ENCODE data around the gene MREG. TPM values are rescaled to one million over a fixed set of nuclear protein-coding genes. Genes with fewer than 3 reads are reported as not detected.

Gene MREG
- total and polyA plus RNA-seq, 9 of the 15 experiments (the other 6 are each of a cell fraction or from before 2014, with no cell fraction given): 0.77 to 3.8 (median 2.3) TPM

GRCh38 chr2:216039918-216040317, 26.6 kb upstream of the MREG start (continued):
- no peak for TF ChIP-seq ZNF609 (CRISPR knock-in tag; IDR thresholded peaks at IDR 0.05; ENCODE audit: borderline replicate concordance)
- TF ChIP-seq E2F5 (CRISPR knock-in tag; IDR thresholded peaks at IDR 0.05): no peak

- FAIRE-seq: peak; percentile 86
- Histone ChIP-seq H3K27me3 (ENCODE audit: control insufficient read depth in 2 of 2, insufficient read depth in 2 of 2, low read length in 2 of 2) (no peaks in the 10 kb centered on the region), H3K9me3 (replicated peaks; ENCODE audit: control insufficient read depth, insufficient read depth, low read depth, low read length) (no peaks in the 10 kb centered on the region), H3K79me2 (ENCODE audit: control insufficient read depth, insufficient read depth, low read length) (no peaks in the 10 kb centered on the region), H3K27ac (ENCODE audit: extremely low read depth, low read depth, low read length) (no peak overlapping the region), H3K36me3 (ENCODE audit: control insufficient read depth, insufficient read depth, low read length) (no peaks in the 10 kb centered on the region), H3K4me3 (no peak overlapping the region), H3K4me2 (ENCODE audit: insufficient read depth, low read length) (no peak overlapping the region), H3K9me1 (ENCODE audit: control insufficient read depth, insufficient read depth, low read length) (no peaks in the 10 kb centered on the region), H3K9ac (ENCODE audit: insufficient read depth in 1 of 2, low read depth in 2 of 2, low read length in 2 of 2) (no peak overlapping the region), H3K4me1 (replicated peaks in 1 of 2; ENCODE audit: control insufficient read depth in 2 of 2, insufficient read depth in 2 of 2, low read length in 2 of 2) (no peaks in the 10 kb centered on the region; a peak in 2 of 5 replicates), H4K20me1 (replicated peaks; ENCODE audit: control insufficient read depth, insufficient read depth, low read length) (no peaks in the 10 kb centered on the region), H2AFZ (ENCODE audit: low read depth, low read length) (no peak overlapping the region)
- ATAC-seq: peak; percentile 85
- no TSS peak for BruUV-seq (replicated peaks)
- intact Hi-C loops (cut with micrococcal nuclease): loop anchor here (5.0 kb wide), 1 partner anchor 73 kb away; the partner anchor contains the start of gene XRCC5
- CTCF ChIA-PET (ENCODE audit: low intra/inter-chr PET ratio): interaction anchor here (0.6 to 1.2 kb wide), 2 partner anchors 12 to 633 kb away, joined by 4 read pairs; no protein-coding TSS in a partner anchor
- POLR2A ChIA-PET: no interaction called here
- DNase-seq (ENCODE audit: extremely low read depth in 1 of 4, low spot score in 3 of 4): peak; percentile 57 to 69 (median 68)
- WGBS (ENCODE audit: insufficient coverage, low coverage, missing lambda C conversion rate): 18% methylated on average over 1 of the region's 1 CpG
- in situ Hi-C loops (cut with MboI): loop anchor here (10.0 kb wide), 1 partner anchor 631 kb away; no protein-coding TSS in a partner anchor
- TF ChIP-seq ZBTB26 (CRISPR knock-in tag; IDR thresholded peaks at IDR 0.05): no peak
Observed at GRCh38 chr2:216034065-216034464, 20.7 kb upstream of the MREG start.

Measured in K562 (cell line).